ENCODE data around the gene MMEL1.

DNA sequence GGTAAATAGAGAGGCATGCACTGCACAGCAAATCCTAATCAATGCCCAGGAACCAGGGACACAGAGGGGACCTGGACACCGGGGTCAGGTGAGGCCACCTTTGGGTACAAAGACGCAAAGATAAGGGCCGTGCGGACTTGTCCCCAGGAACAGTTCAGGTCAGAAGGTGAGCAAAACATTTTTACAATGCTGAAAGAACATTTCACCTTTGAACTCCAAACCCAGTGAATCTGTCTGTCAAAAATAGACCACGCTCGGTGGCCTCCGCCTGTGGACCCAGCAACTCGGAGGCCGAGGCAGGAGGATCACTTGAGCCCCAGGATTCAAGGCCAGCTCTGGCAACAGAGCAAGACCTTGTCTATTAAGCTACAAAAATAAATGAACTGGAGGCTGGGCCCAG lies 61.5 kb downstream of the MMEL1 start:
- TF ChIP-seq, protein P1, sequence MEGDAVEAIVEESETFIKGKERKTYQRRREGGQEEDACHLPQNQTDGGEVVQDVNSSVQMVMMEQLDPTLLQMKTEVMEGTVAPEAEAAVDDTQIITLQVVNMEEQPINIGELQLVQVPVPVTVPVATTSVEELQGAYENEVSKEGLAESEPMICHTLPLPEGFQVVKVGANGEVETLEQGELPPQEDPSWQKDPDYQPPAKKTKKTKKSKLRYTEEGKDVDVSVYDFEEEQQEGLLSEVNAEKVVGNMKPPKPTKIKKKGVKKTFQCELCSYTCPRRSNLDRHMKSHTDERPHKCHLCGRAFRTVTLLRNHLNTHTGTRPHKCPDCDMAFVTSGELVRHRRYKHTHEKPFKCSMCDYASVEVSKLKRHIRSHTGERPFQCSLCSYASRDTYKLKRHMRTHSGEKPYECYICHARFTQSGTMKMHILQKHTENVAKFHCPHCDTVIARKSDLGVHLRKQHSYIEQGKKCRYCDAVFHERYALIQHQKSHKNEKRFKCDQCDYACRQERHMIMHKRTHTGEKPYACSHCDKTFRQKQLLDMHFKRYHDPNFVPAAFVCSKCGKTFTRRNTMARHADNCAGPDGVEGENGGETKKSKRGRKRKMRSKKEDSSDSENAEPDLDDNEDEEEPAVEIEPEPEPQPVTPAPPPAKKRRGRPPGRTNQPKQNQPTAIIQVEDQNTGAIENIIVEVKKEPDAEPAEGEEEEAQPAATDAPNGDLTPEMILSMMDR (IDR thresholded peaks at IDR 0.05; ENCODE audit: low read length) = no peak
- TF ChIP-seq EZH2 (optimal IDR thresholded peaks at IDR 0.05; ENCODE audit: low read depth, low read length) (no peak), EZH2phosphoT487 (IDR thresholded peaks at IDR 0.05; ENCODE audit: low read length) (no peak)
